ENCODE data around the gene KCTD16. TPM values are rescaled to one million over a fixed set of nuclear protein-coding genes. Genes with fewer than 3 reads are reported as not detected.

Gene KCTD16
- polyA plus RNA-seq, 1 donor from 2014 or later = not detected

- no peak overlapping the region for H3K27ac Mint-ChIP-seq
- H3K4me3 Mint-ChIP-seq = no peak overlapping the region
- H3K36me3 Mint-ChIP-seq = no peaks in the 10 kb centered on the region
- peaks cover 5 to 10% (median 8%) of the 10 kb centered on the region in 3 donors for H3K4me1 Mint-ChIP-seq
- no peaks in the 10 kb centered on the region for H3K27me3 Mint-ChIP-seq
- H3K9me3 Mint-ChIP-seq = no peaks in the 10 kb centered on the region
These were observed 28.4 kb upstream of the KCTD16 start for GRCh38 chr5:144142139-144142823.

- H3K27me3 Mint-ChIP-seq = peaks cover 1% of the 10 kb centered on the region
- H3K9me3 Mint-ChIP-seq = no peaks in the 10 kb centered on the region
- H3K27ac Mint-ChIP-seq = no peak overlapping the region
- no peaks in the 10 kb centered on the region for H3K36me3 Mint-ChIP-seq
- H3K4me3 Mint-ChIP-seq = no peak overlapping the region
- H3K4me1 Mint-ChIP-seq = peaks cover 5 to 10% (median 8%) of the 10 kb centered on the region in 3 donors
These were observed 27.9 kb upstream of the KCTD16 start for GRCh38 chr5:144142824-144143162.

GRCh38 chr5:144143625-144144024 lies 27.0 kb upstream of the KCTD16 start:
- H3K27ac Mint-ChIP-seq = no peak overlapping the region
- peaks cover 5 to 10% (median 8%) of the 10 kb centered on the region in 3 donors for H3K4me1 Mint-ChIP-seq
- H3K27me3 Mint-ChIP-seq = peaks cover 1% of the 10 kb centered on the region
- no peaks in the 10 kb centered on the region for H3K36me3 Mint-ChIP-seq
- H3K9me3 Mint-ChIP-seq = no peaks in the 10 kb centered on the region
- no peak overlapping the region for H3K4me3 Mint-ChIP-seq

GRCh38 chr5:144144956-144145751 lies 25.5 kb upstream of the KCTD16 start:
- no peak overlapping the region for H3K27ac Mint-ChIP-seq

GRCh38 chr5:144151026-144151425 lies 19.6 kb upstream of the KCTD16 start:
- no peak overlapping the region for H3K27ac Mint-ChIP-seq
- H3K27me3 Mint-ChIP-seq = peaks cover 1% of the 10 kb centered on the region
- H3K9me3 Mint-ChIP-seq = no peaks in the 10 kb centered on the region
- H3K36me3 Mint-ChIP-seq = peaks cover 2% of the 10 kb centered on the region
- H3K4me3 Mint-ChIP-seq = no peak overlapping the region
- H3K4me1 Mint-ChIP-seq = no peaks in the 10 kb centered on the region

More at GRCh38 chr5:144144956-144145751, 25.5 kb upstream of the KCTD16 start:
- peaks cover 1% of the 10 kb centered on the region for H3K27me3 Mint-ChIP-seq
- no peaks in the 10 kb centered on the region for H3K36me3 Mint-ChIP-seq
- H3K9me3 Mint-ChIP-seq = no peaks in the 10 kb centered on the region
- H3K4me1 Mint-ChIP-seq = peaks cover 5 to 10% (median 8%) of the 10 kb centered on the region in 3 donors
- H3K4me3 Mint-ChIP-seq = no peak overlapping the region

- no peaks in the 10 kb centered on the region for H3K9me3 Mint-ChIP-seq
- H3K4me1 Mint-ChIP-seq = no peaks in the 10 kb centered on the region
- H3K27me3 Mint-ChIP-seq = no peaks in the 10 kb centered on the region
- H3K36me3 Mint-ChIP-seq = peaks cover 2% of the 10 kb centered on the region
- no peak overlapping the region for H3K27ac Mint-ChIP-seq
- H3K4me3 Mint-ChIP-seq = no peak overlapping the region
These were observed 13.9 kb upstream of the KCTD16 start for GRCh38 chr5:144156767-144157171.

- no peaks in the 10 kb centered on the region for H3K36me3 Mint-ChIP-seq
- H3K4me1 Mint-ChIP-seq = peaks cover 0 to 8% (median 6%) of the 10 kb centered on the region in 3 donors
- H3K27me3 Mint-ChIP-seq = no peaks in the 10 kb centered on the region
- no peak overlapping the region for H3K27ac Mint-ChIP-seq
- H3K4me3 Mint-ChIP-seq = no peak overlapping the region
- H3K9me3 Mint-ChIP-seq = no peaks in the 10 kb centered on the region
These were observed 8.0 kb upstream of the KCTD16 start for GRCh38 chr5:144162686-144163085.

GRCh38 chr5:144166696-144167095 lies 4.0 kb upstream of the KCTD16 start:
- Mint-ChIP-seq H3K4me1 (peaks cover 21 to 38% (median 34%) of the 10 kb centered on the region in 3 donors), H3K27ac (no peak overlapping the region), H3K36me3 (no peaks in the 10 kb centered on the region), H3K9me3 (no peaks in the 10 kb centered on the region), H3K27me3 (no peaks in the 10 kb centered on the region), H3K4me3 (peak overlapping the region in 1 of 4 donors; percentile 29)

GRCh38 chr5:144167998-144168397 lies 2.7 kb upstream of the KCTD16 start:
- no peaks in the 10 kb centered on the region for H3K36me3 Mint-ChIP-seq
- H3K27me3 Mint-ChIP-seq = no peaks in the 10 kb centered on the region
- no peak overlapping the region for H3K27ac Mint-ChIP-seq
- H3K4me1 Mint-ChIP-seq = peaks cover 21 to 38% (median 34%) of the 10 kb centered on the region in 3 donors
- H3K9me3 Mint-ChIP-seq = no peaks in the 10 kb centered on the region
- H3K4me3 Mint-ChIP-seq = peak overlapping the region in 2 of 4 donors; percentile 54 to 88

GRCh38 chr5:144169904-144170275 lies 783 bp upstream of the KCTD16 start:
- Mint-ChIP-seq H3K9me3 (no peaks in the 10 kb centered on the region), H3K4me3 (peak overlapping the region; percentile 88 to 97 (median 93)), H3K27me3 (no peaks in the 10 kb centered on the region), H3K27ac (peak overlapping the region; percentile 57 to 97 (median 94)), H3K4me1 (peaks cover 21 to 38% (median 34%) of the 10 kb centered on the region in 3 donors), H3K36me3 (no peaks in the 10 kb centered on the region)

- Mint-ChIP-seq H3K36me3 (no peaks in the 10 kb centered on the region), H3K4me3 (no peak overlapping the region), H3K27me3 (no peaks in the 10 kb centered on the region), H3K27ac (no peak overlapping the region), H3K9me3 (no peaks in the 10 kb centered on the region), H3K4me1 (peaks cover 12 to 20% (median 19%) of the 10 kb centered on the region in 3 donors)
These were observed 3.1 kb downstream of the KCTD16 start for GRCh38 chr5:144173766-144174165.

- Mint-ChIP-seq H3K4me3 (no peak overlapping the region), H3K27me3 (no peaks in the 10 kb centered on the region), H3K36me3 (no peaks in the 10 kb centered on the region), H3K27ac (no peak overlapping the region), H3K4me1 (no peaks in the 10 kb centered on the region), H3K9me3 (peaks cover 0 to 2% (median 0%) of the 10 kb centered on the region in 3 donors)
These were observed 6.9 kb downstream of the KCTD16 start for GRCh38 chr5:144177548-144177947.

GRCh38 chr5:144179226-144179625 lies 8.6 kb downstream of the KCTD16 start:
- peaks cover 0 to 2% (median 0%) of the 10 kb centered on the region in 3 donors for H3K9me3 Mint-ChIP-seq
- no peak overlapping the region for H3K4me3 Mint-ChIP-seq
- H3K27me3 Mint-ChIP-seq = no peaks in the 10 kb centered on the region
- H3K36me3 Mint-ChIP-seq = no peaks in the 10 kb centered on the region
- no peak overlapping the region for H3K27ac Mint-ChIP-seq
- peaks cover 0 to 3% (median 0%) of the 10 kb centered on the region in 3 donors for H3K4me1 Mint-ChIP-seq

- Mint-ChIP-seq H3K27ac (no peak overlapping the region), H3K4me3 (no peak overlapping the region), H3K36me3 (no peaks in the 10 kb centered on the region), H3K9me3 (peaks cover 0 to 2% (median 0%) of the 10 kb centered on the region in 3 donors), H3K4me1 (peaks cover 9 to 20% (median 15%) of the 10 kb centered on the region in 3 donors), H3K27me3 (no peaks in the 10 kb centered on the region)
These were observed 12.7 kb downstream of the KCTD16 start for GRCh38 chr5:144183254-144183889.

- Mint-ChIP-seq H3K4me1 (peaks cover 24 to 45% (median 33%) of the 10 kb centered on the region in 3 donors), H3K9me3 (no peaks in the 10 kb centered on the region), H3K4me3 (peak overlapping the region in 3 of 4 donors; percentile 4 to 77 (median 77)), H3K27ac (peak overlapping the region; percentile 13 to 82 (median 76)), H3K27me3 (no peaks in the 10 kb centered on the region), H3K36me3 (no peaks in the 10 kb centered on the region)
These were observed 17.1 kb downstream of the KCTD16 start for GRCh38 chr5:144187699-144188294.

All from IgD-negative memory B cell (primary cell).